SJSA1 (cell line): ENCODE results near the gene DENND4B. TPM values are rescaled to one million over a fixed set of nuclear protein-coding genes. Genes with fewer than 3 reads are reported as not detected.

Experiments used
- DNase-seq, 2 experiments: peaks; one replicate each; pipeline ENCODE4 v3.0.0-alpha.2; 2015 to 2020; ENCODE audit warnings: low spot score in 2 of 2, low read depth in 1 of 2
- H3K27ac ChIP-seq: fragments of 250-450 bp; sonication (Bioruptor Pico); 2 replicates; pipeline ENCODE4 v1.5.1; 2020; ENCODE audit warnings: mild to moderate bottlenecking, moderate library complexity
- H3K27me3 ChIP-seq: fragments of 250-450 bp; sonication (Bioruptor Pico); replicated peaks from 2 replicates; pipeline ENCODE4 v1.5.1; 2020; ENCODE audit warnings: mild to moderate bottlenecking, moderate library complexity
- H3K36me3 ChIP-seq: fragments of 250-450 bp; sonication (Bioruptor Pico); 2 replicates; pipeline ENCODE4 v1.5.1; 2020; ENCODE audit warnings: mild to moderate bottlenecking
- H3K4me1 ChIP-seq: fragments of 250-450 bp; sonication (Bioruptor Pico); replicated peaks from 2 replicates; pipeline ENCODE4 v1.6.1; 2021; ENCODE audit warnings: mild to moderate bottlenecking
- H3K4me3 ChIP-seq: fragments of 250-450 bp; sonication (Bioruptor Pico); 2 replicates; pipeline ENCODE4 v1.5.1; 2020; ENCODE audit warnings: mild to moderate bottlenecking
- H3K9me3 ChIP-seq: fragments of 250-450 bp; sonication (Bioruptor Pico); replicated peaks from 2 replicates; pipeline ENCODE4 v1.5.1; 2020; ENCODE audit warnings: mild to moderate bottlenecking
- total RNA-seq: library from RNA; depleted of rRNA; stranded (reverse); fragments of >200 nt; shearing (Covaris generic); gene quantifications from 2 replicates; pipeline ENCODE4 v1.2.3, GENCODE V29; 2014

DENND4B gene
- total RNA-seq, 1 experiment from 2014 or later, result 12.6 TPM

GRCh38 chr1:153962088-153963029 is 15.8 kb upstream of the DENND4B start:
- Histone ChIP-seq H3K9me3 (no peaks in the 10 kb centered on the region), H3K4me3 (peak overlapping the region; percentile 53), H3K36me3 (peaks cover 36% of the 10 kb centered on the region), H3K4me1 (peaks cover 34% of the 10 kb centered on the region), H3K27me3 (no peaks in the 10 kb centered on the region), H3K27ac (peak overlapping the region; percentile 80)
- peak; percentile 64 to 69 for DNase-seq

DNA sequence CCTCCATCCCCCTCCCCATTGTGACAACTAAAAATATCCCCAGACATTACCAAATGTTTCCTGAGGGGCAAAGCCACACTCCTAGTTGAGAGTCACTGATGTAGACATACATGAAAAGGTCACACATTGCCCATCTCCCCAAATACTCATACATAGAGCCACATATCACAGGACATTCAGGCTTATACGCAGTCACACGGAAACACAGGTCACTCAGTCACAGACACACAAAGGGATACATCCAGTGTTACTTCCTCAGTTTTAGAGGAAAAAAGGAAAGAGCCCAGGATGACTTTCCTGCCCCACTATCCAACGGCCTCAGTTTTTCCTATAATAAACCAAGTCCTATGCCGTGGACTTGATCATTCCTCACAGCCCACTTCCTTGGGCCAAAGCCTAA is 14.9 kb upstream of the DENND4B start:
- Histone ChIP-seq H3K4me1 (peaks cover 37% of the 10 kb centered on the region), H3K4me3 (no peak overlapping the region), H3K36me3 (peaks cover 36% of the 10 kb centered on the region), H3K27ac (no peak overlapping the region), H3K27me3 (no peaks in the 10 kb centered on the region), H3K9me3 (no peaks in the 10 kb centered on the region)
- DNase-seq, result no peak

- H3K4me1 ChIP-seq, result peaks cover 31% of the 10 kb centered on the region
- H3K4me3 ChIP-seq, result no peak overlapping the region
- DNase-seq, result no peak
- H3K36me3 ChIP-seq, result peaks cover 36% of the 10 kb centered on the region
- no peaks in the 10 kb centered on the region for H3K27me3 ChIP-seq
- H3K27ac ChIP-seq, result no peak overlapping the region
- H3K9me3 ChIP-seq, result no peaks in the 10 kb centered on the region
Measured at GRCh38 chr1:153960206-153960605, 13.7 kb upstream of the DENND4B start.

DNA sequence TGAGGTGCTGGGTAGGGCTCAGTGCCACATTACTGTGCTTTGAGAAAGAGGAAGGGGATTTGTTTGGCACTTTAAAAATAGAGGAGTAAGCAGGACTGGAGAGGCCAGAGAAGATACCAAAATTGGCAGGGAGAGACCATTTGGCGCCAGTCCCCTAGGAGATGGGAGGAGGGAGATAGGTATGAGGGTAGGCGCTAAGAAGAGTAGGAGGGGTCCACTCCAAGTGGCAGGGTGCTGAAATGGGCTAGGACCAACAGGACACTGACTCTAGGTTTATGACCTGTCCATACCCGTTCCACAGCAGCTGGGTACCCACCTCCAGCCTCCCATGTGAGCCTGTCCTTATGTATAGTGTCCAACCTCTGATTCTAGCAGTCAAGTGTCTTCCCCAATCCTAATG is 12.9 kb upstream of the DENND4B start:
- DNase-seq, result no peak
- peaks cover 36% of the 10 kb centered on the region for H3K36me3 ChIP-seq
- no peak overlapping the region for H3K4me3 ChIP-seq
- no peaks in the 10 kb centered on the region for H3K27me3 ChIP-seq
- H3K27ac ChIP-seq, result no peak overlapping the region
- peaks cover 29% of the 10 kb centered on the region for H3K4me1 ChIP-seq
- H3K9me3 ChIP-seq, result no peaks in the 10 kb centered on the region

GRCh38 chr1:153958961-153959260 is 12.4 kb upstream of the DENND4B start:
- Histone ChIP-seq H3K27me3 (no peaks in the 10 kb centered on the region), H3K9me3 (no peaks in the 10 kb centered on the region), H3K27ac (no peak overlapping the region), H3K4me3 (peak overlapping the region; percentile 81; the same call in 1 of the 2 replicates), H3K4me1 (peaks cover 23% of the 10 kb centered on the region), H3K36me3 (peaks cover 37% of the 10 kb centered on the region)
- no peak for DNase-seq

DNA sequence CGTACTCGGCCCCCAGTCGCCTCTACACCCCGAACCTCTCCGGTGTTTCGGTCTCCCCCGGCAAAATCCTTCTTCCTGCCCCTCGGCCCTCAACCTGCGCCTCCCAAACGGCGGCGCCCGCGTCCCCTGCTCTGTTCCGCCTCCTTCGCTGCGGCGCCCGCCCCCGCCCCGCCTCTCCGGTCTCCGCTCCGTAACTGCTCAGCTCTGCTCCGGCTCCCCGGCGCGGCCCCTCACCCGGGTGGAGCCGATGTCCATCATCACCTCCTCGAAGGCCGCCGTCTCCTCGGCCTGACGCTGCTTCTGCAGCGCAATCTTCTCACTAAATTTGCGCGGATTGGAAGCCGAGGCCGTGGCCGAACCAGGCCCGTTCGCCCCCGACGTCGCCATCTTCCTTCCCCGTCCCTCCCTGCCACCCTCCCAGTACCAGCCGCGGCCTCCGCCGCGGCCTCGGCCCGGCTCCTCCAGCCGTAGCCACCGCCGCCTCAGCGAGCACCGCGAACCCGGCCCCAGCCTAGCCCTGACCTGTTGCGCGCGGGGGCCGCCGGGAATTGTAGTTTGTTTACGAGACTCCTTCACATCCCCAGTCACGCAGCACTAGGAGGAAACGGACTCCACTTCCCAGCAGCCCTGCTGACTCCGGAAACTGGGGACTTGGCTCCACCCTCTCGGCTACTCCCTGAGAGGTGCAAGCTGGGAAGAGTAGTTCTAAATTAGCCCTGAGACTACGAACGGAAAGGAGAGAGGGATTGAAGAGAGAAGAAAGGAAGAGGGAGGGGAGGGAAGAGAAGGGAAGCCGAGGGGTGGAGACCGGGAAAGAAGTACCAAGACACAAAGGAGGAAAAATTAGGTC is 11.8 kb upstream of the DENND4B start, which contains the start of gene CRTC2:
CRTC2 (minus strand) TSS at position 502 of the 850 bp plus-strand sequence; CDS start at position 387, 115 bp downstream.
- Histone ChIP-seq H3K4me3 (peak within 1 kb of the TSS; percentile 81), H3K36me3 (peaks cover 43% of the 10 kb centered on the region), H3K4me1 (peaks cover 20% of the 10 kb centered on the region), H3K27ac (peak within 1 kb of the TSS; percentile 19; the same call in 1 of the 2 replicates), H3K27me3 (no peaks in the 10 kb centered on the region), H3K9me3 (no peaks in the 10 kb centered on the region)
- peak; percentile 96 to 99 for DNase-seq

GRCh38 chr1:153957744-153958110 is 11.2 kb upstream of the DENND4B start:
- Histone ChIP-seq H3K27me3 (no peaks in the 10 kb centered on the region), H3K27ac (no peak overlapping the region), H3K4me1 (peaks cover 20% of the 10 kb centered on the region), H3K9me3 (no peaks in the 10 kb centered on the region), H3K36me3 (peaks cover 47% of the 10 kb centered on the region), H3K4me3 (peak overlapping the region; percentile 81)
- DNase-seq, result peak in 1 of 2 experiments; percentile 45

GRCh38 chr1:153956997-153957715 is 10.6 kb upstream of the DENND4B start:
- DNase-seq, result no peak
- H3K27ac ChIP-seq, result no peak overlapping the region
- no peaks in the 10 kb centered on the region for H3K27me3 ChIP-seq
- no peaks in the 10 kb centered on the region for H3K9me3 ChIP-seq
- peaks cover 15% of the 10 kb centered on the region for H3K4me1 ChIP-seq
- peaks cover 53% of the 10 kb centered on the region for H3K36me3 ChIP-seq
- peak overlapping the region; percentile 81 for H3K4me3 ChIP-seq

- no peak for DNase-seq
- H3K27me3 ChIP-seq, result no peaks in the 10 kb centered on the region
- H3K36me3 ChIP-seq, result peaks cover 54% of the 10 kb centered on the region
- no peaks in the 10 kb centered on the region for H3K9me3 ChIP-seq
- peaks cover 11% of the 10 kb centered on the region; the same call in 1 of the 2 replicates for H3K4me1 ChIP-seq
- H3K27ac ChIP-seq, result no peak overlapping the region
- H3K4me3 ChIP-seq, result no peak overlapping the region
Measured at GRCh38 chr1:153954826-153955225, 8.3 kb upstream of the DENND4B start.

DNA sequence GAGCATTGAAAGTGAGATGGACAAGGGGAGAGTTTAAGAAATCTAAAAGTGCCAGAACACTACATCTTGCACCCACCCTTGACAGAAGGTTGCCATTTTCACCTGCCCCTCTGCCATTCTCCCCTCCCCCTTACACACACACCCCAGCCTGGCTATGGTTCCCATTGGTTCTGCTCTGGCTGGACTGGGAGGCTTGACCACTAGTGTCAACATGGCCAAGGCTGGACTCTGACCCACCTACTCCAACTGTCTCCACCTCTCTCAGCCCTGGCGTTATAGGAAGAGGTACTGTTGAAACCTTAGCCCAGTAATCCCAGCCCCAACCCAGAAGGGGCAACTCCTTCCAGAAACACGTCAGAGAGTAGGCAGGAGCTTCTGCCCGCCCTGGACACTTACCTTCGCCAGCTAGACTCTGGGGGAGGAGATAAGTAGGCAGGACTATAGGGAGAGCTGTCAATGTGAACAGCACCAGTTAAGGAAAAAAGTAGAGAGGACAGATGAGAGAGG is 7.4 kb upstream of the DENND4B start:
- no peak overlapping the region for H3K4me3 ChIP-seq
- H3K27me3 ChIP-seq, result no peaks in the 10 kb centered on the region
- H3K36me3 ChIP-seq, result peaks cover 54% of the 10 kb centered on the region
- no peaks in the 10 kb centered on the region for H3K9me3 ChIP-seq
- DNase-seq, result peak in 1 of 2 experiments; percentile 36
- H3K27ac ChIP-seq, result no peak overlapping the region
- peaks cover 9% of the 10 kb centered on the region; the same call in 1 of the 2 replicates for H3K4me1 ChIP-seq

DNA sequence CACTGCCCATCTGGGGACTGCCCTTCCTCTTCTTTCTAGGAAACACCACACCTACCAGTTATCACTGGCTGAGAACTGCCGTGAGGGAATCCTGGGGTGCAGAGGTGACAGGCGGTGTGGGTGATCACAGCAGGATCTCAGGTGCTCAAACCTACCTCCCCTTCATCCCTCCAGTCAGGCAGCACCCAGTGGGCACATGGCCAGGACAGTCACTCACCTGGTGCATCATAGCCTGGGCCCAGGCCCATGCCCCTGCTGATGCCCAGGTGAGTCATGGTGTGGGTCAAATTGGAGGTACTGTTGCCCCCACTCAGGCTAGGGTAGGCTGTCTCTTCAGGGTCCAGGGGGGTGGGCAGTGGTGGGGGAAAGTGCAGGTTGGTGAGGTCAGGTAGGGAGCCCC is 5.3 kb upstream of the DENND4B start:
- no peak for DNase-seq
- H3K27me3 ChIP-seq, result no peaks in the 10 kb centered on the region
- no peak overlapping the region for H3K27ac ChIP-seq
- peaks cover 68% of the 10 kb centered on the region for H3K36me3 ChIP-seq
- H3K4me1 ChIP-seq, result peaks cover 4% of the 10 kb centered on the region
- H3K4me3 ChIP-seq, result no peak overlapping the region
- no peaks in the 10 kb centered on the region for H3K9me3 ChIP-seq

DNA sequence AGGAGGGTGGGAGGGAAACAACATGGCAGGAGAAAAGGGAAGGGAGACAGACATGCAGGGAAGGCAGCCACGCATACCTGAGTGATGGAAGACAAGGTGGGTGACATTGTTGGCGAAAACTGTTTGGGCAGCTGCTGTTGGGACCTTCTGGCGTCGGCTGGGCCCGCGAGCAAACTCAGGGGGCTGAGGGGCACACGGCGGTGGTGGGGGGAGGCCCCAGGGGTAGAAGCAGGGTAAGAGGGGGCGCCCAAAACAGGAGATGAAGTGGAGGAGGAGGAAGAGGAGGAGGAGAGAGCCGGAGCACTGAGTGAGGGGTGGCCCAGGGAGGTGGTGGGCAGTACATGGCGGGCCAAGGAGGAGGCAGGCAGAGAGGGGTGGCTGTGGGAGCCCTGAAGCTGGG is 4.7 kb upstream of the DENND4B start:
- Histone ChIP-seq H3K27ac (no peak overlapping the region), H3K4me3 (no peak overlapping the region), H3K9me3 (peaks cover 2% of the 10 kb centered on the region; the same call in 1 of the 2 replicates), H3K27me3 (no peaks in the 10 kb centered on the region), H3K4me1 (peaks cover 6% of the 10 kb centered on the region), H3K36me3 (peaks cover 74% of the 10 kb centered on the region)
- no peak for DNase-seq
